GM21825 (cell line): ENCODE data around the gene LDLRAD4.

Experiments used
- ATAC-seq: cut with Tn5 transposase; IDR thresholded peaks from one replicate; pipeline ENCODE4 v1.9.1; 2021; ENCODE audit warnings: mild to moderate bottlenecking, moderate library complexity; ENCODE audit not compliant: unreplicated experiment

Gene LDLRAD4

DNA sequence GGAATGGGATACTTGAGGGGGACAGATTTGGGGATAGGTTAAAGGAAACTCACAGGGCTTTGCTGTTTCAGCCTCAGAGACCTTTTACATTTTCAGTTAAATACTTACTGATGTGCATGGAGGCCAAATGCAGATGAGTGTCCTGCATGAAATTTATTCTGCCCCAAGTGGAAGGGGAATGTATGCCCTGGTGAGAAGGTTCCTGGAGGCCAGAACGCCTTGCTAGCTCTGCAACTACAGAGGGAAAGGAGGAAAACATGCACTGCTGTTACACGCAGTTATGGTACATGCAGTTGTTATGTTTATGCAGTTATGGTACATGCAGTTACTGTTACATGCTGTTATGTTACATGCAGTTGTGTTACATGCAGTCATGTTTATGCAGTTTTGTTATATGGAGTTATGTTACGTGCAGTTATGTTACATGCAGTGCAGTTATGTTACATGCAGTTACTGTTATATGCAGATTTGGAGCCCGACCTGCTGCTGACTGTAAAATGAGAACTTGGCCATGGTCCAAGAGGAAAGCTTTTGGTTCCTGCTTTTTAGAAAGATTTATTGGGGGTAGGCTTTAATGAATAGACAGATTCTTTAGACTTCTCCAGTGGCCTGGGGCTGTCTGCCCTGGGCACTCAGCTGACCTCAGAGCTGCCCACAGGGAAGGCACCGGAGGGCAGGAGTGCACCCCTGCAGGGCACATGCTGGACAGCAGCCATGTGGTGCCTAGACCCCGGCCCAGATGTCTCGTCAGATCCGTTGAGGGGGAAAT is 84.1 kb downstream of the LDLRAD4 start:
- ATAC-seq = no peak

DNA sequence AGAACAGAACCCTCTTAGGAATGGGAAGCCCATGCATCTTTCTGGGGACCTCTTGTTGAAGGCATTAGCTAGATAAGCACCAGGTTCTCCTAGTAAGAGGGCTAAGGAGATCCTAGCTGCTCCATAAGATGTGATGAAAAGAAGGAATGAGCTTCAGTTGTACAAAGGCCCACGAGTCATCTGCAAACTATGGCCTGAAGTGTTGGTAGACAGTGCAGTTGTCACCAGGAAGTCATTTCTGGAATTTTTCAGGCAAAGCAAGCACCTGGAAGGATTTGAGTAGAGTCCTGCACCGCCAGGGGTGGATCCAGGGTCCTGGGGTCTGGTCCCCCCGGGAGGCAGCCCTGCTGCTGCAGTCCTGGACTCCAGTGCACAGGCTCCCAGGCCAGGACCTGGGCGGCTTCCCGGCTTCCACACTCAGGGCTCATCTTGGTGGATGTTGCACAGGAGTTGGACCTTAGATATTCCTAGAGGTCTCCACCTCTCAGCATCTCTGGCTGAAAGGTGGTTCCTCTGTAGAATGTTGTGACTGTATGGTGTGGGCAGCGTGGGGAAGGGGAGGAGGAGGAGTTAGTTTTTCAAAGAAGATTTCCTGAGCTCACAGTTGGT is 85.3 kb downstream of the LDLRAD4 start:
- ATAC-seq = no peak

DNA sequence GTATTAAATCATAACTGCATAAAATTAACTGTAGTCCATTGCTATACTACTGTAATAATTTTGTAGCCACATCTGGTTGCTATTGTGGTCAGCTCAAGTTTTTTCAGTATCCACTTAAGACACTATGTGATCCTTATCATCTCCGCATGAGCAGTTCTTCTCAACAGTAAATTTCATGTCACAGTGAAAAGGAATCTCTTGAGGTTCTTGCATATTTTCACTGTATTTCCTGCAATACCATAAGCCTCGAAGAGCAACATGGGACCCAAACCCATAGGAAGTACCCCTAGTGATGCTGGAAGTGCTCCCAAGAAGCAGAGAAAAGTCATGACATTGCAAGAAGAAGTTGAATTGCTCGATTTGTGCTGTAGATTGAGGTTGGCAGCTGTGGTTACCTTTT is 86.7 kb downstream of the LDLRAD4 start:
- ATAC-seq = no peak

DNA sequence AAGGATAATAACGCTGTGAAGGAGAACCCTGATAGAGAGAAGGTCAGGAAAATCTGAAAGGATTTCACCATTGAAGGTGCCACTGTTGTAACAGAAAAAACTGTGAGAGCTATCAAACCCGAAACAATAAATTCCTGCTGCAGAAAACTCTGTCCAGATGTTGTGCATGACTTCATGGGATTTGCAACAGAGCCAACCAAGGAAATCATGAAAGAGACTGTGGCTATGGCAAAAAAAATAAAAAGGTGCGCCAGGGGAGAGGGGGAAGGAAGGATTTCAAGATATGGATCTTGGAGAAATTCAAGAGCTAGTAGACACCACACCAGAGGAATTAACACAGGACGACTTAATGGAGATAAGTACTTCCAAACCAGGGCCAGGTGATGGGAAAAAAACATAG is 88.0 kb downstream of the LDLRAD4 start:
- no peak for ATAC-seq

DNA sequence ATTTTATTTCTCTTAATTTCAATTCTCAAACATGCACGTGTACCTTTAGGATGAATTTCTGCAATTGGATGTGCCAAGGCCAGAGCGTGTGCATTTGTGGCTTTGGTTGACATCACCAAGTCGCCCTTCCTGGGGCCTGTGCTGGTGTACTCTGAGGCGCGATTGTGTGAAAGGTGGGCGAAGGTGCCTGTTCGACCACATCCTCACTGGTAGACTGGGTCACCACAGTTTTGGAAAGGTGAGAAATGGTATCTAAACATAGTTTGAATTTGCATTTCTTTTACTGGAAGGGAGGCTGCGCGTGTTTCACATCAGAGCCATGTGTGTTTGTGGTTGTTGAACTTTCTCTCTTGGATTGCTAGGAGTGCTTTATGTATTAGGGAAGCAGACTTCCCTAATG is 89.8 kb downstream of the LDLRAD4 start:
- no peak for ATAC-seq

DNA sequence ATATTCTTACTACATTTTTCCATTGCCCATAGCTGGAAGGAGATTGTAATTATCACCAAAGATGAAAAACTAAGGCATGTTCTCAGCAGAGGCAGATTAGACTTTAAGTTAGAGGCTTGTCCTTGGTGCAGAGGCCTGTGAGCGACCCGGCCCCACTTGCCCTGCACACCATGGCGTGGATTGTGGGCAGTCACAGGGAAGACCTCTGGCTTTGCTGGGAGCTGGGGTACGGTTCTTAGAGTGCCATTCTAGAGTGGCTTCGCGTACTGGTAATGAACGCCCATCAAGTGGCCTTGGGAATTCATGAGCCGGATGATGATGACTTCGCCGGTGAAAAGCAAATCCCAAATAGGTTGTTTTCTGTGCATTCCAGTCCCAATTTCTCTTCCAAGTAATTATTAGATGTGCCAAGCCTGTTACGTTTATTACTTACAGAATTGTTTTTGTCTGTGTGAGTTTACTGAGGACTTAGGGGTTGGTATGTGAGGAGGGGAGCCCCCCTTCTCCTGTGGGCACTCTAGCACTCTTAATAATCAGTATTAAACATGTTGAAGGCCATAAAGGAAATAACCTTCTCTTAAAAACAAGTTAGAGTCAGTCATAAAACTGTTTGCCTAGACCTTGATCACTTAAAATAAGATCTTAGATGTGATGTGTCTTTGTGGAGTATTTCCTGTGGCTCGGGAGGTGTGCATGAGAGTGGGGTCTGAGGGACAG is 90.6 kb downstream of the LDLRAD4 start:
- no peak for ATAC-seq

DNA sequence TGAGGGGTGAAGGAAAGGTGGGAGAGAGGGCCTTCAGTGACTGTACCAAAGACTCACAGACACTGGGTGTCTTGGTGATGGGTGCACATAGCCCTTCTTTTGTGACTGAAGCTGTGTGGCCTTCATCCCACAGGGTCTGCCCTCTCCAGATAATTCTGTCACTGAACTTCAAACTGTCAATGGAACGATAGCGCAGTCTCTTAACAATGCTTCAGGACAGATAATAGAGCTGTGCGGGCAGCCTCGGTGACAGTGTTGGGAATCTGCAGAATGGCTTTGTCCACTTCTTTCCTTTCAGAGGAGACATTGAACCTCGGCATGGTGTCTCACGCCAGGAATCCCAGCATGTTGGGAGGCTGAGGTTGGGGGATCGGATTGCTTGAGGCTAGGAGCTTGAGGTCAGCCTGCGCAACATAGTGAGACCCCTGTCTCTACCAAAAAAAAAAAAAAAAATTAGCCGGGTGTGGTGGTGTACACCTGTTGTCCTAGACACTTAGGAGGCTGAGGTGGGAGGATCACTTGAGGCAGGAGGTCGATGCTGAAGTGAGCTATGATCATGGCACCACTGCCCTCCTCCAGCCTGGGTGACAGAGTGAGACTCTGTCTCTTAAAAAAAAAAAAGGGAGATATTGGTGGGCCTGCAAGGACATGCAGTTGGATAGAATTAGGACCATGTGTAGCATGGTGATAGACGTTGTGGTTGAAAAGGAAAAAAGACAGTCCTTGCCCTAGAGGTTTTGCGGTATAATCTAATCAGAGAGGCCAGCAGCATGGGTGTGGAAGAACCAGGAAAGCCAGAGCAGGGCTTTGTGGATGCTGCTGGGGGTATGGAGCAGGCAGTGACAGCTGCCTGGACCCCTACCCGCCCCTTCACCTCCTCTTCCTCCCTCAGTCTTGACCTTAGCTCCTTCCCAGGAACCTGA is 91.4 kb downstream of the LDLRAD4 start:
- ATAC-seq = no peak

DNA sequence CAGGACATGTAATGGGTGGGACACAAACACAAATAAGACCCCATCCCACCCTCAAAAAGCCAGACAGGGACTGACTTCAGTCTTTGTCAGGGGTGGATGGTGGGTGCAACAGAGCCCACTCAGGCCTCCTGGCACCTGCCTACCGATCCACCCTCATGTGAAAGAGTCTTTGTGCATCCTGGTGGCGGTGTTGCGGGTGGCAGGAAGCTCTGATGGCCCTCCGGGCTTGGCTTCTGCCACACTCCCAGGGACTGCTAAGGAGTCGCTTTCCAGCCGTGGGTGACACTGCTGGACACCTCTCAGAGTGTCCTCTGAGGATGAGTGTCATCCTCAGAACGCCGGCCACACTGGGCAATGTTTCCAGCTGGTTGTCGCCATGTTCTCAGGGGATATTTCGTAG is 92.6 kb downstream of the LDLRAD4 start:
- ATAC-seq = no peak

DNA sequence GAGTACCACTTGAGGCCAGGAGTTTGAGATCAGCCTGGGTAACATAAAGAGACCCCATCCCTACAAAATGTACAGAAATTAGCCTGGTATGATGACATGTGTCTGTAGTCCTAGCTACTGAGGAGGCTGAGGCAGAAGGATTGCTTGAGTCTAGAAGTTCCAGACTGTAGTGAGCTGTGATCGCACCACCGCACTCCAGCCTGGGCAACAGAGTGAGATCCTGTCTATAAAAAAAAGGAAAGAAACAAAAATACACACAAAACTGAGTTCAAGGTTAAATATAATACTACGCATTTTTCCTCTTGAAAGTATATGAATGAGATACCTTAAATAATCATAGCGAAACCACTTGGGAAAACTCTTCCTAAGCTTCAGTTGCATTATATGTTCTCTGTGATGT is 94.0 kb downstream of the LDLRAD4 start:
- no peak for ATAC-seq

DNA sequence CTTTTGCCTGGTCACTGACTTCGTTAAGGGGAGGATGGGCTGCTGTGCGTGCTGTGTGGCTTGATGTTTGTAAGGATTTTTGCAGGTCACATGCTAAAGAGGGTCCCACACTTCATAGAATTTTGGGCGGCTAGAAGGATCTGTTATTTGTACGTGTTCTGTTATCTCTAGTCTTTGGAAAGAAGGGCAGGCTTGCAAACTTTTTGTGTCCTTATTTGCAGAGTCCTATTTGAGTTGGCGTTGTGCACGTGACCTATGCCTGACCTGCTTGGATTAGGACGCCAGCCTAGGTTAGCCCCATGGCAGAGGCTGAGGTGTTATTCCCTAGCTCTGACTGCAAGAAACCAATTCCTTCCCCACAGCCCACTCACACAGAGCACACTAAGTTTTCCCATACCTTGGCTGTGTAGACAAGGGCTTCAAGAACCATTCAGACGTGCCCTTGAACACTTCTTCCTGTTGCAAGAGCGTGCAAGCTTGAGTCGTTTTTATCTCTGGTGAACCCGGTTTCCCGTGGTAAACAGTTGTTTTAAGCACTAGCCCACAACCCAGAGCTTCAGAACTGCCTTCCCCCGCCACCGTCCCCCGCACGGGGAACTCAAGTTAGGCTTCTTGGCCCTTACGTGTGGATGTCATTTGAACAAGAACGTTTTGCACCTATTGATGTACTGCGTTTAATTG is 94.6 kb downstream of the LDLRAD4 start:
- ATAC-seq = no peak

DNA sequence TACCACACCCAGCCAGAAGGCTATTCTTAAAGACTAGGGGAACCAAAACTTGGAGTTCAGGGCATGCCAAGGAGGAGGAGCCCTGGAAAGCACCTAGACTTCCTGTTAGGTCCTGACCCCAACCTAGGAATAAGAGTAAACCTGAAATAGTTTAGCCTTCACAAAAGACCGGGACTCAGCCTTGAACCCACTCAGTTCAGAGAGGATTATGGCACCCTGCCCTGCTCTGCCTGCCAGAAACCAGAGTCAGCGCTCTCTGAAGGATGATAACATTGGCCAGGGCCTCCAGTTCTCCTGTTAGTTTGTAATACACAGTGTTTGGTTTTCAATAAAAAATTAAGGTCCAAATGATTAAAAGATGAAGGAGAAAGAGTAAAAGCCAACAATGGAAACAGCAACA is 96.4 kb downstream of the LDLRAD4 start:
- no peak for ATAC-seq

DNA sequence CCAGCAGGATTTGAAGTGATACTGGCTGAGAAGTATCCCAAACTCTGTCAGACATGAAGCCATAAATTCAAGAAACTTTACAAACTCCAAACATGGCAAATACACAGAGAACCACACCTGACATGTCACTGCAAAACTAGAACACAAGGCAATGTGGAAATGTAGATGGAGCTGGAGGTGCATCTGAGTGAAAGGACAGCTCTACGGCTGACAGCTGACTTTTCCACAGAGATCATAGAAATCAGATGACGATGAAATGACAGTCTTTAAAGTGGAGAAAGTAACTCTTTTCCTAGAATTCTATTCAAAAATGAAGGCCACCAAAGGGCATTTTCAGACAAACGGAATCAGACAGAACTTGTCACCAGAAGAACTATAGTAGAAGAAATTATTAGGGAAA is 97.5 kb downstream of the LDLRAD4 start:
- no peak for ATAC-seq

DNA sequence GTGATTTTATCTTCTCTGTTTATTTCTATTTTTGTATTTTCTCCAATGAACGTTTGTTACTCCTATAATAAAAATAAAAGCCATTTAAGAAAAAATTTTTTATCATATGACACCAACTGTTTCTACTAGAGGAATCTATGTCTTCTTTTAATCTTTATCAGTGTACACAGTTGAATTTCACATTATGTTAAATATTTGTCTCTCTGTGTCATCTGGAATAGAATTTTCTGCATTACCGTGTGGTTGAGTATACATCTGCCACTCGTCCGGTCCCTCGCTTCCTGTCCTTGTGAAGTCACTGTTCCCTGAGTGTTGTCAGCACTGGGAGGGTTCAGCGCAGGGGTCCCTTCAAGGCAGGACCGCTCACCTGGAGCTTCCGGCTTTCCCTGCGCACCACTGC is 99.2 kb downstream of the LDLRAD4 start:
- ATAC-seq = no peak

DNA sequence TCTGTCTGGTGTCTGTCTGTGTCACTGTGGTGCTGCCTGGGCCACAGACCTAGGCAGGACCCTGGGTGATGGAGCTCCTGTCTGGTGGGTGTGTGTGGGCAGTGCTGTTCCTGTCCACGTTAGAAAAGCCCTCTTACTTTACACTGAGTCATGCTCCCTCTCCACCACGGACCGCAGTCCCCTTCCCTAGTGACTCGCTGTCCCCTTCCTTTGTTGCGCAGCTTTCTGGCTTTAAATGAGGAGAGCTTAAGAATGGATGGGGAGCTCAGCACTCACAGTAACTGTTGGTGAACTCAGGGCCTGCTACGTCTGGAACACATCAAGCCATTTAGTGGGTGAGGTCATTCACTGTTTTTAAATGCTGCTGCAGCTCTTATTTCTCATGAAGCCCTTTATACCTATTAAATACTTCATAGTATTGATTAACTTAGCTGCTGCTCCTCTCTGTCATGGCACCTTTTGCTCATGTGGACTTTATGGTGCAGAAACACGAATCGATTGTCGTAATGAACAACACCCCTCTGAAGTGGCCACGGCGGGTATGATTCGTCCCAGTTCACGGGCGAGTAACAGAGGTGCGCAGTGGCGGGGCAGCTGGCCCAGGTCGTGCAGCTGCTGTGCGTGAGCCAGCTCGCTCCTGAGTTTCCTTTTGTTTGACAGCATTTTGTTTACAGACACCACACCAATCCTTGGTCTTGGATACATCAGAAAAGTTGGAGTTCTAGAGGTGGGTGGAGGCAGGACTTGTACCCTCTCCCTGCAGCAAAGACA is 100.4 kb downstream of the LDLRAD4 start:
- no peak for ATAC-seq

DNA sequence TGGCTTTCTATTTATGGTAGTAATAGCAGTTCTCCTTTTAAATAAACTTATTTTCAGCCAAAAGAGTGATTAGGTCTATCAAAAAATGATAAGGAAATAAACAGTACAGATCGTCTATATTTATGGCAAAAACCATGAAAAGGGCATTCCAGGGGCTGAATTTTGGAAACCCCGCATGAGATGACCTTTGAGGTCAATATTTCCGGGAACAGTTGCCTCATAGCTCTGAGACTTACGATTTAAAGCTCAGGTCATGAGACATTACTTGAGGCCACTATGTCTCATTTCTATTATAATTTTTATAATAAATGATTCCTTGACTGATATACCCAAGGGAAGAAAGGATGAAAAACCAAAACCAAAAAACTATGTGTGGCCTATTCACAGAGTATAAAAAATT is 101.1 kb downstream of the LDLRAD4 start:
- ATAC-seq = no peak

DNA sequence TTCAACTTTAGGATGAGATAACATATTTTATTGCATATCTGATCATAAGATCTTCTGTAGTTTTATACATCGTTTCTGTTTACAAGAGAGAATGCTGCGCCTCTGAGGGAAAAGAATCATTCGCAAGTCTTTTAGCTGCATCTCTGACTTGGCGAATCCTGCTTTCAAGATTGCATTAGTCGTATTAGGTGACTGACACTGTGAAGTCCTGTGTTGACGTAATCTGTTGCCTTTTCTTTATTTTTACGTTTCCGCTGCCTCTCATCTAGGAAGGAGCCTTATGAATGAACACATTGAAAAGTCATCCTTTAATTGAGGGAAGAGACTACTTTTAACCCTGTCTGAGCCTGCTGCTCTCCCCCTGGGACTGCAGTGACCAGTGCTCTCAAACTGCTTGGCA is 101.5 kb downstream of the LDLRAD4 start:
- no peak for ATAC-seq

DNA sequence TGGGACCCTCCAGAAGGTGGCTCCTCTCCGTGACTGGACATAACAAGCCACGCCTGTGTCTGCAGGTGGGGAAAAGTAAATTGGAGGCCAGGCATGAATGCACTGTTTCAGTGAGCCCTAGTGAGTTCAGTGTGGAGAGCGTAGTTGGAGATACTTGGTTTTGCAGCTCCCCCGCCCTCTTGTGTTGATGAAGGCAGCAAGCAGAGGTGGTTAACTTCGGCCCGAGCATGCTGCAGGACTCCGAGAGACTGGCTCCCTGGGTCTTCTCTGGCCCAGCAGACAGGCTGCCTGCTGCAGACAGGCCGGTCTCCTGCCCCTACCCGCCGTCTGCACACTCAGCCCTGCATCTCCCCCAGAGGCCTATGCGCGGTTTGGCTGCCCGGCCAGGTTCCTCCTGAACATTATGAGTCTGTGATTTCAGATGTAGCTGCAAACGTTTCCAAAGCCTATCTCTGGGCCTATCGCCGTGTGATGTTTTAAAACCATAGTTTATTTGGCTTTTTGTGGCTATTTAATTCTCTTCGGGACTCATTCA is 102.4 kb downstream of the LDLRAD4 start:
- no peak for ATAC-seq

DNA sequence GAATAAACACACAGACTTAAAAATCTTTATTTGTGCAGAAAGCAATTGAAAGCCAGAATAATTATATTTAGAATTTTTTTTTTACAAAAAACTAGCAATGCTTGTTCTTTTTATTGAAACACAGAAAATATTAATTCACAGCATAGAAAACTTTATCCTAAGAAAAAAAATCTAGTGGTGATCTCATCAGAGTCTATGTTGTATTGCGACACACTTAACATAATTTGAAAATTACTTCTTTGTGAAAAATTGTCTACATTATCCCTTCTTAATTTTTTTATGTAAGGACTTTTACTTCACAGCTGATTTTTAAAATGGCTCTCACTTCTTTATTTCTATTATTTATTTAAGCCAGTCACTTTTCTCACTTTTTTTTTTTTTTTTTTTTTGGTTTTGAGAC is 103.4 kb downstream of the LDLRAD4 start:
- no peak for ATAC-seq

DNA sequence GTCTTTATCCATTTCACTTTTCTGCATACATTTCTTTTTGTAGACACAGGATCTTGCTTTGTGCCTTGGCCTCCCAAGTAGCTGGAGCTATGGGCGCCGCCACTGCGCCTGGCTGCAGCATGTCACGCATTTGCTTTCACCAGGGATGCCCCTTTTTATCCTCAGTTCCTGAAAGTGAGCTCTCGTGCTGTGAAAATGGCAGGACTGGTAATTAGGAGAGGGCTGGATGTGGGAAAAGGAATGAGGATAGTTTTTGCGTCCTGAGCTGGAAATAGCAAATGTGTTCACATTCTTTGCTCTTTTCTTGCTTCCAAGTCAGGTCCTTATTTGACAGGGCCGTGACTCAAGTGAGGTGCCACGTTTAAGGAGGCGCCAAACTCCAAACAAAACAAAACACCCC is 104.6 kb downstream of the LDLRAD4 start:
- ATAC-seq = no peak

DNA sequence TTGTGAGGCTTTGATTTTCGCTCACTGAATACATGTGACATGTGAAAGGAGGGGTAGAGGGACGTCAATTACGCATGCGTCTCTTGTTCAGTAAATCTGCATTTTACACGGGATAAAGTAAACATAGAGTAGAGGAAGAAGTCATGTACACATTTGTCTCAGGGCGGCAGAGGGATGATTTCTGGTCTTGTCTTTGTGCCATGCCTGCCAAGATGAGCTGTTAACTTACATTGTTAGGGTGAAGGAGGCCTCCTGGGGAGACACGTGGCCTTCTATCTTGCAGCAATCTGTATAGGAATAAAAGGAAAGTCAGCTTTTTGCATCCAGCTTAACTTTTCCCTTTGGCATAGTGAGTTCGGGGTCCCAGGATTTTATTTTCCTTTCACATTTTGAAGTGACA is 106.3 kb downstream of the LDLRAD4 start:
- no peak for ATAC-seq
